Measurements from ENCODE around the gene SYCE3.

SYCE3 gene

GRCh38 chr22:50524676-50525103 is 38.0 kb downstream of the SYCE3 start:
- ATAC-seq = no peak; the same call in 1 of the 3 replicates
- TF ChIP-seq CSDC2 (CRISPR knock-in tag; IDR thresholded peaks at IDR 0.05) = no peak
- no peak for TF ChIP-seq ZNF565 (CRISPR knock-in tag; conservative IDR thresholded peaks at IDR 0.05; ENCODE audit: low read depth)
- TF ChIP-seq TCF4 (CRISPR knock-in tag; IDR thresholded peaks at IDR 0.05; ENCODE audit: borderline replicate concordance) = no peak
- TF ChIP-seq RARB (CRISPR knock-in tag; IDR thresholded peaks at IDR 0.05) = no peak
- TF ChIP-seq ESRRG (CRISPR knock-in tag; IDR thresholded peaks at IDR 0.05) = no peak
- no peak for TF ChIP-seq ZNF8 (CRISPR knock-in tag; IDR thresholded peaks at IDR 0.05)
- no peak for TF ChIP-seq GLIS3 (CRISPR knock-in tag; IDR thresholded peaks at IDR 0.05)
- TF ChIP-seq OSR1 (CRISPR knock-in tag; IDR thresholded peaks at IDR 0.05) = no peak
- TF ChIP-seq CREB5 (CRISPR knock-in tag; IDR thresholded peaks at IDR 0.05; ENCODE audit: low read depth) = no peak
- TF ChIP-seq ZNF70 (CRISPR knock-in tag; IDR thresholded peaks at IDR 0.05) = no peak
- no peak for TF ChIP-seq ZC3H10 (CRISPR knock-in tag; IDR thresholded peaks at IDR 0.05)
- TF ChIP-seq TSHZ2 (CRISPR knock-in tag; IDR thresholded peaks at IDR 0.05) = no peak
- TF ChIP-seq ARNTL (CRISPR knock-in tag; IDR thresholded peaks at IDR 0.05; ENCODE audit: borderline replicate concordance, low read depth) = no peak
- no peak for TF ChIP-seq ISL1 (CRISPR knock-in tag; IDR thresholded peaks at IDR 0.05)
- TF ChIP-seq SNAI2 (CRISPR knock-in tag; IDR thresholded peaks at IDR 0.05) = no peak
- TF ChIP-seq ZFP3 (CRISPR knock-in tag; IDR thresholded peaks at IDR 0.05) = no peak
- TF ChIP-seq BACH2 (CRISPR knock-in tag; IDR thresholded peaks at IDR 0.05; ENCODE audit: borderline replicate concordance) = no peak
- TF ChIP-seq TOX (CRISPR knock-in tag; IDR thresholded peaks at IDR 0.05; ENCODE audit: borderline replicate concordance) = no peak
- no peak for TF ChIP-seq CSRNP3 (CRISPR knock-in tag; IDR thresholded peaks at IDR 0.05)

- no peak for TF ChIP-seq TOX (CRISPR knock-in tag; IDR thresholded peaks at IDR 0.05; ENCODE audit: borderline replicate concordance)
- TF ChIP-seq ZNF70 (CRISPR knock-in tag; IDR thresholded peaks at IDR 0.05) = no peak
- no peak for TF ChIP-seq TCF4 (CRISPR knock-in tag; IDR thresholded peaks at IDR 0.05; ENCODE audit: borderline replicate concordance)
- TF ChIP-seq RARB (CRISPR knock-in tag; IDR thresholded peaks at IDR 0.05) = no peak
- no peak for TF ChIP-seq TSHZ2 (CRISPR knock-in tag; IDR thresholded peaks at IDR 0.05)
- TF ChIP-seq ZNF8 (CRISPR knock-in tag; IDR thresholded peaks at IDR 0.05) = no peak
- no peak for TF ChIP-seq ESRRG (CRISPR knock-in tag; IDR thresholded peaks at IDR 0.05)
- TF ChIP-seq PATZ1 (CRISPR knock-in tag; IDR thresholded peaks at IDR 0.05; ENCODE audit: borderline replicate concordance) = no peak
- no peak for TF ChIP-seq ZFP3 (CRISPR knock-in tag; IDR thresholded peaks at IDR 0.05)
- ATAC-seq = no peak
Observed at GRCh38 chr22:50523806-50524675, 38.7 kb downstream of the SYCE3 start.

All from SK-N-SH treated with all-trans-retinoic acid at 6 μM for 48 hours (cell line).